HCT116 (cell line): Measurements from ENCODE around the gene HCFC1. TPM values are rescaled to one million over a fixed set of nuclear protein-coding genes. Genes with fewer than 3 reads are reported as not detected.

Experiments
- ATAC-seq: fragments of 200-7000 bp; cut with Tn5 transposase; 2 replicates; pipeline ENCODE4 v1.9.1; 2020; ENCODE audit warnings: mild to moderate bottlenecking, moderate library complexity
- BruUV-seq: library from RNA; stranded (reverse); fragments of 400-500 nt; replicated peaks from 2 replicates; lab custom pipeline; 2021; lab: Mats Ljungman, UMichigan
- CTCF ChIA-PET: fragments of 300-600 bp; sonication (Branson Sonifier 250); formaldehyde crosslinking; loops from one replicate; lab custom pipeline; 2021; ENCODE audit warnings: antibody characterized with exemption; lab: Charles Lee
- POLR2A ChIA-PET: fragments of 300-600, 350-600 bp; sonication (Branson Sonifier 250); formaldehyde crosslinking; loops from one replicate; lab custom pipeline; 2021; ENCODE audit warnings: antibody characterized with exemption; lab: Charles Lee
- RAD21 ChIA-PET, 2 experiments: fragments of 300-600 bp; sonication (Branson Sonifier 250); formaldehyde crosslinking; loops; one replicate each; lab custom pipeline; 2023; ENCODE audit warnings: low total read pairs in 2 of 2; ENCODE audit not compliant: uncharacterized antibody in 2 of 2, unreplicated experiment in 2 of 2, low non-redundant PET in 1 of 2; lab: Charles Lee
- DNase-seq: peaks from one replicate; pipeline ENCODE4 v3.0.0-alpha.2; 2010; ENCODE audit warnings: low read depth, low spot score
- H2AFZ ChIP-seq: fragments of 200-600 bp; shearing (Covaris generic), sonication (generic); 2 replicates; pipeline ENCODE4 v1.6.1; 2017; ENCODE audit warnings: low read depth, mixed run types, mixed read lengths, antibody characterized with exemption, low read length; ENCODE audit not compliant: poor library complexity, severe bottlenecking
- H3K27ac ChIP-seq: 2 replicates; pipeline ENCODE4 v1.5.1; 2012; ENCODE audit warnings: low read depth, low read length
- H3K27me3 ChIP-seq: fragments of 200-600 bp; sonication (generic); 2 replicates; pipeline ENCODE4 v1.6.1; 2016; ENCODE audit warnings: mixed run types, low read length, mixed read lengths; ENCODE audit not compliant: insufficient read depth
- H3K36me3 ChIP-seq, 2 experiments: fragments of 200-500 bp in 1 of 2; fragments of 200-600 bp in 1 of 2; sonication (Bioruptor generic) in 1 of 2; sonication (generic) in 1 of 2; 2 replicates each; pipeline versions ENCODE4 v1.5.1 to v1.6.1; 2014 to 2016; ENCODE audit warnings: low read length in 2 of 2, inconsistent platforms in 1 of 2, mixed read lengths in 1 of 2, mixed run types in 1 of 2; ENCODE audit not compliant: insufficient read depth in 2 of 2, control insufficient read depth in 1 of 2
- H3K4me1 ChIP-seq, 2 experiments: fragments of 200-600 bp in 1 of 2; sonication (generic) in 1 of 2; 2 replicates each; pipeline versions ENCODE4 v1.5.1 to v1.6.1; 2012 to 2017; ENCODE audit warnings: low read length in 2 of 2, inconsistent platforms in 1 of 2, mild to moderate bottlenecking in 1 of 2, mixed read lengths in 1 of 2, mixed run types in 1 of 2, moderate library complexity in 1 of 2; ENCODE audit not compliant: insufficient read depth in 2 of 2, control insufficient read depth in 1 of 2
- H3K4me2 ChIP-seq: fragments of 200-600 bp; sonication (generic); 2 replicates; pipeline ENCODE4 v1.6.1; 2017; ENCODE audit warnings: mixed run types, low read length, mixed read lengths
- H3K4me3 ChIP-seq, 2 experiments: fragments of 200-600 bp in 1 of 2; sonication (generic) in 1 of 2; replicated peaks in 1 of 2; 2 replicates each; pipeline ENCODE4 v1.5.1; 2011 to 2016; ENCODE audit warnings: low read length in 2 of 2, control low read depth in 1 of 2, low read depth in 1 of 2, mild to moderate bottlenecking in 1 of 2, mixed read lengths in 1 of 2, mixed run types in 1 of 2
- H3K79me2 ChIP-seq: fragments of 200-600 bp; sonication (generic); 2 replicates; pipeline ENCODE4 v1.6.1; 2017; ENCODE audit warnings: mild to moderate bottlenecking, mixed run types, low read length, moderate library complexity, mixed read lengths; ENCODE audit not compliant: insufficient read depth
- H3K9ac ChIP-seq: fragments of 200-600 bp; sonication (generic); 2 replicates; pipeline ENCODE4 v1.6.1; 2016; ENCODE audit warnings: low read length, mixed read lengths
- H3K9me2 ChIP-seq: fragments of 200-600 bp; sonication (generic), shearing (Covaris generic); 2 replicates; pipeline ENCODE4 v1.6.1; 2017; ENCODE audit warnings: mixed run types, mild to moderate bottlenecking, moderate library complexity; ENCODE audit not compliant: insufficient read depth
- H3K9me3 ChIP-seq, 2 experiments: fragments of 200-500 bp in 1 of 2; fragments of 200-600 bp in 1 of 2; sonication (Bioruptor generic) in 1 of 2; sonication (generic) in 1 of 2; 2 replicates each; pipeline ENCODE4 v1.6.1; 2014 to 2017; ENCODE audit warnings: low read length in 2 of 2, mixed read lengths in 2 of 2, inconsistent platforms in 1 of 2, low read depth in 1 of 2, mild to moderate bottlenecking in 1 of 2, mixed run types in 1 of 2, moderate library complexity in 1 of 2; ENCODE audit not compliant: control insufficient read depth in 1 of 2, insufficient read depth in 1 of 2
- H4K20me1 ChIP-seq: fragments of 200-600 bp; sonication (generic), shearing (Covaris generic); 2 replicates; pipeline ENCODE4 v1.6.1; 2017; ENCODE audit warnings: mixed run types, mild to moderate bottlenecking, moderate library complexity; ENCODE audit not compliant: insufficient read depth
- ELF1 ChIP-seq: IDR thresholded peaks from 2 replicates; pipeline ENCODE4 v1.6.1; 2012; ENCODE audit warnings: low read depth, borderline replicate concordance
- EZH2 ChIP-seq: fragments of 200-600 bp; sonication (generic); IDR thresholded peaks from 2 replicates; pipeline ENCODE4 v1.6.1; 2017; ENCODE audit warnings: antibody characterized with exemption, mixed run types
- JUND ChIP-seq: IDR thresholded peaks from 2 replicates; pipeline ENCODE4 v1.6.1; 2012
- RAD21 ChIP-seq: IDR thresholded peaks from 2 replicates; pipeline ENCODE4 v1.6.1; 2012; ENCODE audit warnings: low read depth, mild to moderate bottlenecking
- SP1 ChIP-seq: IDR thresholded peaks from 2 replicates; pipeline ENCODE4 v1.6.1; 2012; ENCODE audit warnings: low read depth
- SRF ChIP-seq: IDR thresholded peaks from 2 replicates; pipeline ENCODE4 v1.6.1; 2012; ENCODE audit warnings: low read depth
- YY1 ChIP-seq: IDR thresholded peaks from 2 replicates; pipeline ENCODE4 v1.6.1; 2011; ENCODE audit warnings: low read length, low read depth, moderate library complexity, mild to moderate bottlenecking; ENCODE audit not compliant: insufficient replicate concordance; ENCODE audit errors: extremely low read depth
- ZNF274 ChIP-seq: fragments of 200-500 bp; sonication (Bioruptor generic); IDR thresholded peaks from 2 replicates; pipeline ENCODE4 v1.6.1; 2014; ENCODE audit warnings: mild to moderate bottlenecking, low read depth, low read length, inconsistent platforms
- intact Hi-C: fragments of 100-400 bp; cut with micrococcal nuclease; formaldehyde crosslinking; loops from 2 replicates; pipeline ENCODE4 v1.10.0; 2022
- total RNA-seq: library from RNA; stranded (reverse); gene quantifications from one replicate; pipeline ENCODE4 v1.2.1, GENCODE V29; 2021; ENCODE audit not compliant: unreplicated experiment
- TF ChIP-seq, protein P1 (sequence below), 3 experiments: fragments of 200-600 bp in 1 of 3; sonication (generic) in 1 of 3; IDR thresholded peaks in 2 of 3; conservative IDR thresholded peaks in 1 of 3; 2 replicates each; pipeline ENCODE4 v1.5.1; 2012 to 2017; ENCODE audit warnings: low read depth in 2 of 3, low read length in 2 of 3, antibody characterized with exemption in 1 of 3, borderline replicate concordance in 1 of 3, control low read depth in 1 of 3, mild to moderate bottlenecking in 1 of 3, mixed read lengths in 1 of 3, mixed run types in 1 of 3, moderate library complexity in 1 of 3; ENCODE audit not compliant: insufficient read depth in 1 of 3
- TF ChIP-seq, protein P2 (sequence below): IDR thresholded peaks from 2 replicates; pipeline ENCODE4 v1.6.1; 2012
- TF ChIP-seq, protein P3 (sequence below): IDR thresholded peaks from 2 replicates; pipeline ENCODE4 v1.6.1; 2012
- TF ChIP-seq, protein P4 (sequence below): IDR thresholded peaks from 2 replicates; pipeline ENCODE4 v1.6.1; 2012; ENCODE audit warnings: low read depth

The HCFC1 gene
- total RNA-seq, 1 experiment from 2014 or later, result 72.8 TPM

DNA sequence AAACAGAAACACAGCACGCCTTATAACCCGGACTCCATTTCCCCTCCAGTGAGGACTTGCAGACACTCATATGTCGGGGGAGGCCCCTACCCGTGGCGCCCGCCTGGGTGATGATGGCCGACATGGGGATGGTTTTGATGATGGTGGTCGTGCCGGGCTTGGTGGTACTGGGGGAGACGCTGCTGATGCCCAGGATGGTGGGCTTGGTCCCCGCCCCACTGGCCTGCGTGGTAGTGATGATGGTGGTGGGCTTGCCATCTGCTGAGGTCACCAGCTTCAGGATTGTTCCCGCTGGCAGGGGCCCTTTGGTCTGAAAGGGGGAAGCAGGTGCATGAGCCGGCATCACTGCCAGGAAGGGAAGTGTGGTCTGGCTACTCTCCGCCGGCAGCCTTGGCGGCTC, 14.4 kb downstream of the HCFC1 start:
- H3K27ac ChIP-seq, result no peak overlapping the region
- TF ChIP-seq SP1 (no peak), ELF1 (no peak), JUND (no peak), EZH2 (no peak), RAD21 (no peak), ZNF274 (no peak), YY1 (no peak), SRF (no peak)
- TF ChIP-seq, protein P1, sequence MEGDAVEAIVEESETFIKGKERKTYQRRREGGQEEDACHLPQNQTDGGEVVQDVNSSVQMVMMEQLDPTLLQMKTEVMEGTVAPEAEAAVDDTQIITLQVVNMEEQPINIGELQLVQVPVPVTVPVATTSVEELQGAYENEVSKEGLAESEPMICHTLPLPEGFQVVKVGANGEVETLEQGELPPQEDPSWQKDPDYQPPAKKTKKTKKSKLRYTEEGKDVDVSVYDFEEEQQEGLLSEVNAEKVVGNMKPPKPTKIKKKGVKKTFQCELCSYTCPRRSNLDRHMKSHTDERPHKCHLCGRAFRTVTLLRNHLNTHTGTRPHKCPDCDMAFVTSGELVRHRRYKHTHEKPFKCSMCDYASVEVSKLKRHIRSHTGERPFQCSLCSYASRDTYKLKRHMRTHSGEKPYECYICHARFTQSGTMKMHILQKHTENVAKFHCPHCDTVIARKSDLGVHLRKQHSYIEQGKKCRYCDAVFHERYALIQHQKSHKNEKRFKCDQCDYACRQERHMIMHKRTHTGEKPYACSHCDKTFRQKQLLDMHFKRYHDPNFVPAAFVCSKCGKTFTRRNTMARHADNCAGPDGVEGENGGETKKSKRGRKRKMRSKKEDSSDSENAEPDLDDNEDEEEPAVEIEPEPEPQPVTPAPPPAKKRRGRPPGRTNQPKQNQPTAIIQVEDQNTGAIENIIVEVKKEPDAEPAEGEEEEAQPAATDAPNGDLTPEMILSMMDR (IDR thresholded peaks at IDR 0.05 in 2 of 3, conservative IDR thresholded peaks at IDR 0.05 in 1 of 3; ENCODE audit: borderline replicate concordance in 1 of 3, insufficient read depth in 1 of 3, low read depth in 2 of 3, low read length in 2 of 3), result no peak
- TF ChIP-seq, protein P2, sequence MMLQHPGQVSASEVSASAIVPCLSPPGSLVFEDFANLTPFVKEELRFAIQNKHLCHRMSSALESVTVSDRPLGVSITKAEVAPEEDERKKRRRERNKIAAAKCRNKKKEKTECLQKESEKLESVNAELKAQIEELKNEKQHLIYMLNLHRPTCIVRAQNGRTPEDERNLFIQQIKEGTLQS, result no peak
- TF ChIP-seq, protein P3, sequence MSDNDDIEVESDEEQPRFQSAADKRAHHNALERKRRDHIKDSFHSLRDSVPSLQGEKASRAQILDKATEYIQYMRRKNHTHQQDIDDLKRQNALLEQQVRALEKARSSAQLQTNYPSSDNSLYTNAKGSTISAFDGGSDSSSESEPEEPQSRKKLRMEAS, result no peak
- TF ChIP-seq, protein P4, sequence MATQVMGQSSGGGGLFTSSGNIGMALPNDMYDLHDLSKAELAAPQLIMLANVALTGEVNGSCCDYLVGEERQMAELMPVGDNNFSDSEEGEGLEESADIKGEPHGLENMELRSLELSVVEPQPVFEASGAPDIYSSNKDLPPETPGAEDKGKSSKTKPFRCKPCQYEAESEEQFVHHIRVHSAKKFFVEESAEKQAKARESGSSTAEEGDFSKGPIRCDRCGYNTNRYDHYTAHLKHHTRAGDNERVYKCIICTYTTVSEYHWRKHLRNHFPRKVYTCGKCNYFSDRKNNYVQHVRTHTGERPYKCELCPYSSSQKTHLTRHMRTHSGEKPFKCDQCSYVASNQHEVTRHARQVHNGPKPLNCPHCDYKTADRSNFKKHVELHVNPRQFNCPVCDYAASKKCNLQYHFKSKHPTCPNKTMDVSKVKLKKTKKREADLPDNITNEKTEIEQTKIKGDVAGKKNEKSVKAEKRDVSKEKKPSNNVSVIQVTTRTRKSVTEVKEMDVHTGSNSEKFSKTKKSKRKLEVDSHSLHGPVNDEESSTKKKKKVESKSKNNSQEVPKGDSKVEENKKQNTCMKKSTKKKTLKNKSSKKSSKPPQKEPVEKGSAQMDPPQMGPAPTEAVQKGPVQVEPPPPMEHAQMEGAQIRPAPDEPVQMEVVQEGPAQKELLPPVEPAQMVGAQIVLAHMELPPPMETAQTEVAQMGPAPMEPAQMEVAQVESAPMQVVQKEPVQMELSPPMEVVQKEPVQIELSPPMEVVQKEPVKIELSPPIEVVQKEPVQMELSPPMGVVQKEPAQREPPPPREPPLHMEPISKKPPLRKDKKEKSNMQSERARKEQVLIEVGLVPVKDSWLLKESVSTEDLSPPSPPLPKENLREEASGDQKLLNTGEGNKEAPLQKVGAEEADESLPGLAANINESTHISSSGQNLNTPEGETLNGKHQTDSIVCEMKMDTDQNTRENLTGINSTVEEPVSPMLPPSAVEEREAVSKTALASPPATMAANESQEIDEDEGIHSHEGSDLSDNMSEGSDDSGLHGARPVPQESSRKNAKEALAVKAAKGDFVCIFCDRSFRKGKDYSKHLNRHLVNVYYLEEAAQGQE, result no peak
- TF ChIP-seq, all 23 proteins: peak for 0
- ChIA-PET POLR2A (no interaction called here), RAD21 (no interaction called here), CTCF (no interaction called here)
- Histone ChIP-seq H3K4me1 (no peaks in the 10 kb centered on the region), H3K4me2 (no peak overlapping the region), H3K9me3 (no peaks in the 10 kb centered on the region), H3K79me2 (peaks cover 10% of the 10 kb centered on the region; the same call in 1 of the 2 replicates), H2AFZ (no peak overlapping the region), H3K9me2 (no peaks in the 10 kb centered on the region), H3K9ac (no peak overlapping the region), H3K36me3 (peaks cover 9 to 23% of the 10 kb centered on the region in 2 experiments; a peak in 3 of 4 replicates), H4K20me1 (no peaks in the 10 kb centered on the region), H3K27me3 (no peaks in the 10 kb centered on the region), H3K4me3 (no peak overlapping the region)
- DNase-seq, result no peak
- no peak for ATAC-seq
- intact Hi-C loops, result no loop called here
- BruUV-seq, result no TSS peak
